Measurements from ENCODE around the gene TLCD3B. TPM values are rescaled to one million over a fixed set of nuclear protein-coding genes. Genes with fewer than 3 reads are reported as not detected.
A peak's percentile ranks its signal among the peaks of the same experiment; 100 is the strongest.

The TLCD3B gene
- total RNA-seq, 2 experiments from 2014 or later: 4.3 to 17.6 TPM

DNA sequence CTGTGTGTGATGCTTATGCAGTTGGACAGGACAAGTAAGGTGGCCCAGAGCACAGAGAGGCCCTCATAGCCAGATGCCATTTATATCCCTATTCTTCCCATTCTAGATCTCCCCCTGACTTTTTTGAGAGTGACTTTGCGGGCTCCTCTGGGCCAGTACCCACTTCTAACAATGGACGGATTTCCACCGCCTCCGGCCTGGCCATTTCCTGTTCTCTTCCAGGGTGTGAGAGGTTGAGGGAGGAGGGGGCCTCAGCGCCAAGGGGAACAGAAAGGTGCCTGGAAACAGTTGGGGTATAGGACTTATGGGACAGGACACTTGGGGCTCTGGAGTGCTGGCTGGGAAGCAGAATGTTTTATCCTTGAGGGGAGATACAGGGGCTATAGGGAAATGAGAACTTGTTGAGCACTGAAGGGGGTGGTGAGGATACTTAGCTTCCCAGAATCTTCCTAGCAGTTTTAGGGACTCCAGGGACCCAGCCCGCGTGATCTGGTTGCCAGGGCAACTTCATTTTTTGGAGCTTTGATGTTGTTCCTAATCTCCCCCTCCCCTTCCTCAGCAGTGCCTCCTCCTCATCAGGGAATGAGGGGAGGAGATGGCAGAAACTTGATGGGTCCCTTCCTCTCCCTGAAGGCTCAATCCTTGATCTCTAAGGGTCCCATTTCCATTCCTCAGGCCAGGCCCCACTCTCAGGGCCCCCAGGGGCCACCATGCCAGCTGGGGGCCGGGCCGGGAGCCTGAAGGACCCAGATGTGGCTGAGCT is 53.8 kb downstream of the TLCD3B start:
- ChIA-PET CTCF (ENCODE audit: unreplicated experiment) (interaction anchor here (0.5 kb wide), 1 partner anchor 200 kb away, joined by 3 read pairs; no protein-coding TSS in a partner anchor), POLR2A (interaction anchor here (2.1 kb wide), 1 partner anchor 15 kb away, joined by 7 read pairs; the partner anchor contains the start of gene TMEM219)
- Histone ChIP-seq H3K4me1 (ENCODE audit: insufficient read depth, low read length, poor library complexity, severe bottlenecking) (peaks cover 34% of the 10 kb centered on the region), H3K4me3 (ENCODE audit: low read depth, low read length, poor library complexity, severe bottlenecking) (peak overlapping the region; percentile 99), H3K9me2 (ENCODE audit: insufficient read depth, low read length) (no peaks in the 10 kb centered on the region), H3K79me2 (ENCODE audit: insufficient read depth, low read depth, low read length) (peaks cover 34% of the 10 kb centered on the region), H3K36me3 (ENCODE audit: insufficient read depth, low read length) (peaks cover 57% of the 10 kb centered on the region), H4K20me1 (ENCODE audit: insufficient read depth, low read length) (0 out of 2 replicates have a peak, but pooled peaks cover 12% of the 10 kb centered on the region), H2AFZ (ENCODE audit: low read length) (no peak overlapping the region), H3K27ac (ENCODE audit: low read depth, low read length, poor library complexity, severe bottlenecking) (no peak overlapping the region), H3K9me3 (ENCODE audit: low read length) (no peaks in the 10 kb centered on the region), H3K4me2 (ENCODE audit: low read length) (peak overlapping the region; percentile 100)
- intact Hi-C loops (cut with micrococcal nuclease; ENCODE audit: unreplicated experiment): no loop called here
- no TSS peak for BruUV-seq (replicated peaks)
- no peak for TF ChIP-seq EZH2phosphoT487 (IDR thresholded peaks at IDR 0.05; ENCODE audit: borderline replicate concordance, low read depth, low read length)
- TF ChIP-seq, protein P1, sequence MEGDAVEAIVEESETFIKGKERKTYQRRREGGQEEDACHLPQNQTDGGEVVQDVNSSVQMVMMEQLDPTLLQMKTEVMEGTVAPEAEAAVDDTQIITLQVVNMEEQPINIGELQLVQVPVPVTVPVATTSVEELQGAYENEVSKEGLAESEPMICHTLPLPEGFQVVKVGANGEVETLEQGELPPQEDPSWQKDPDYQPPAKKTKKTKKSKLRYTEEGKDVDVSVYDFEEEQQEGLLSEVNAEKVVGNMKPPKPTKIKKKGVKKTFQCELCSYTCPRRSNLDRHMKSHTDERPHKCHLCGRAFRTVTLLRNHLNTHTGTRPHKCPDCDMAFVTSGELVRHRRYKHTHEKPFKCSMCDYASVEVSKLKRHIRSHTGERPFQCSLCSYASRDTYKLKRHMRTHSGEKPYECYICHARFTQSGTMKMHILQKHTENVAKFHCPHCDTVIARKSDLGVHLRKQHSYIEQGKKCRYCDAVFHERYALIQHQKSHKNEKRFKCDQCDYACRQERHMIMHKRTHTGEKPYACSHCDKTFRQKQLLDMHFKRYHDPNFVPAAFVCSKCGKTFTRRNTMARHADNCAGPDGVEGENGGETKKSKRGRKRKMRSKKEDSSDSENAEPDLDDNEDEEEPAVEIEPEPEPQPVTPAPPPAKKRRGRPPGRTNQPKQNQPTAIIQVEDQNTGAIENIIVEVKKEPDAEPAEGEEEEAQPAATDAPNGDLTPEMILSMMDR (conservative IDR thresholded peaks at IDR 0.05; ENCODE audit: low read length): no peak
- no peak for DNase-seq (ENCODE audit: low spot score)

DNA sequence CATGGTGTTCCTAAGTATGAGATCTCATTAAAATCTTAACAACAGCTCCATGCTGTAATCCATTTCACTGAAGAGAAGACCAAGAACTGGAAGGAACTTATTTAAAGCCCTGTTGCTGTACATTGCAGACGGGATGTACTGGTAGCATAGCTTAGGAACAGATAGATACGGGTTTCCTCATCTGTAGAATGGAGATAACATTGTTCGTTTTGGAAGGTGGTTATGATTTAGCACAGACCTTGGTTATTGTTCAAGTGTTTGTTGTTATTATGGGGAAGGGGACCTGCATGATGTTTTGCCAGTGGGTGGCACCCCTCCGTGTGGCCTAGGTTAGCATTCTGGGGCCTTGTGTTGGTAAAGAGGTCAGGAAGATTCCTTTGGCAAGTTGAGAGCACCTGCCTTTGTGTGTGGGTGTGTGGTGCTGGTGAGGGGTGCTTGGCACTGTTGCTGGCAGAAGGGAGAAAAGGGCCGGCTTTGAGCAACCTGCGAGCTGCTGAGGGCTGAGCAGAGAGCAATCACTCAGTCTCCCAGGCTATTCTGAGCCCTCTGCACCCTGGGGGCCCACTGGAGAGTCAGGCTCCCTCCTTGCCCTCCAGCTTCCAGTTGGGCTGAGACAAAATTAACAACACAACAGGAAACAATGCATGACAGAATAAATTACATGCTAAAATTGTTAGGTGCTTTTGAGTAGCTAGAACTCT is 55.1 kb downstream of the TLCD3B start:
- POLR2A ChIA-PET: interaction anchor here (0.8 to 2.1 kb wide), 4 partner anchors 10 to 50 kb away, joined by 4 to 7 read pairs (median 6); partner anchors contain the start of genes HIRIP3, KCTD13 and TMEM219
- H3K27ac ChIP-seq (ENCODE audit: low read depth, low read length, poor library complexity, severe bottlenecking): peak overlapping the region; percentile 6

More for the DNA sequence above, 55.1 kb downstream of the TLCD3B start:
- H3K4me2 ChIP-seq (ENCODE audit: low read length): peak overlapping the region; percentile 100
- no peak for DNase-seq (ENCODE audit: low spot score)
- 0 out of 2 replicates have a peak, but pooled peaks cover 12% of the 10 kb centered on the region for H4K20me1 ChIP-seq (ENCODE audit: insufficient read depth, low read length)
- H3K4me1 ChIP-seq (ENCODE audit: insufficient read depth, low read length, poor library complexity, severe bottlenecking): peaks cover 34% of the 10 kb centered on the region
- H3K9me2 ChIP-seq (ENCODE audit: insufficient read depth, low read length): no peaks in the 10 kb centered on the region
- no TSS peak for BruUV-seq (replicated peaks)
- intact Hi-C loops (cut with micrococcal nuclease; ENCODE audit: unreplicated experiment): no loop called here
- H3K4me3 ChIP-seq (ENCODE audit: low read depth, low read length, poor library complexity, severe bottlenecking): peak overlapping the region; percentile 99
- CTCF ChIA-PET (ENCODE audit: unreplicated experiment): no interaction called here
- TF ChIP-seq, protein P1 (conservative IDR thresholded peaks at IDR 0.05; ENCODE audit: low read length): peak; percentile 51; the same call in 1 of the 2 replicates
- no peak for TF ChIP-seq EZH2phosphoT487 (IDR thresholded peaks at IDR 0.05; ENCODE audit: borderline replicate concordance, low read depth, low read length)
- H3K79me2 ChIP-seq (ENCODE audit: insufficient read depth, low read depth, low read length): peaks cover 34% of the 10 kb centered on the region
- H3K9me3 ChIP-seq (ENCODE audit: low read length): no peaks in the 10 kb centered on the region
- no peak overlapping the region for H2AFZ ChIP-seq (ENCODE audit: low read length)
- H3K36me3 ChIP-seq (ENCODE audit: insufficient read depth, low read length): peaks cover 50% of the 10 kb centered on the region
